Stimulated activated CD4-positive, alpha-beta T cell treated with anti-CD3 and anti-CD28 coated beads, Interleukin-15, amount 100 ng/mL, for 1 hour (primary cell): ENCODE results near the gene PAM.

Experiments
- DNase-seq, 2 donors: peaks; one replicate each; pipeline ENCODE4 v3.0.0-alpha.2; 2020; ENCODE audit warnings: low read depth in 1 of 2, low spot score in 1 of 2

Gene PAM

DNA sequence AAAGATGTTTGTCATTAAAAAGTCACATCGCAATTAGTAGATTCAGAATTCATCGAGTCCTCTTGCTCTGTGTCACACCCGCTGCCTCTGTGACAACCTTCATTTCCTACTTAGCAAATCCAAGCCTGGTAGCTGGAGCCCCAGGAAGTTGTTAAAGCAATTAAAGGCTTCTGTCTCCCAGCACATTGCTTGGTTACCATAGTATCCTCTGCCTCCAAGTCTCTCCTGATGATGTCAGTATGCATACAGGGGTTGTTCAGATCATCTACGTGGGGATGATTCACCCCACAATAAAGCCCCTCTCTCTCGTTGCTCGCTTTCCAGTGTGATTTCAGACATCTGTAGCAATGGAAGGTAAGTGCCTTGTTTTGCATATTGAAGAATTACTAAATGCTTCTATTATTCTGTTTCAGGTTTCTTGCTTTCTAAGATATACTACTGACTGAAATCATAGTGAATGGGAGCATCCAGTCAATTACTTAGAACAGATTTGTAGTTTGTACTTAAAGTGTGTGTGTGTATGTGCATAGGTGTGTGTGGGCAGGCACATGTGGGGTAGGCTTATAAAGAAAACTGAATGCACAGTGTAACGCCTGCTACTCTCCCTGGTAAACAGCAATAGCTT is 52.9 kb downstream of the PAM start:
- no peak for DNase-seq

DNA sequence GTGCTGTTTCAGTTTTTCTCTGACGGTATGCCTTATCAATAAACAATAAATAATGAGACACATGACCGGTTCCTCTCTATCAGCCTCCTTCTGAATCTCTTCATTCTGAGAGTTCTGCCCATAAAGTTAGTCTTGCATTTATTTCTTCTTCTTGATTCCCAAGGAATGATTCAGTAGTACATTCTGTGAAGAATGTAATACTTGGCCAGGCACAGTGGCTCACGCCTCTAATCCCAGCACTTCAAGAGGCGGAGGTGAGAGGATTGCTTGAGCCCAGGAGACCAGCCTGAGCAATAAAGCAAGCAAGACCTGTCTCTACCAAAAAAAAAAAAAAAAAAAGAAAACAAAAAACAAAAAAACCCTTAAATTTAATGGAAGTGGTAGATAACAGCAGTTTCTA is 53.9 kb downstream of the PAM start:
- no peak for DNase-seq

DNA sequence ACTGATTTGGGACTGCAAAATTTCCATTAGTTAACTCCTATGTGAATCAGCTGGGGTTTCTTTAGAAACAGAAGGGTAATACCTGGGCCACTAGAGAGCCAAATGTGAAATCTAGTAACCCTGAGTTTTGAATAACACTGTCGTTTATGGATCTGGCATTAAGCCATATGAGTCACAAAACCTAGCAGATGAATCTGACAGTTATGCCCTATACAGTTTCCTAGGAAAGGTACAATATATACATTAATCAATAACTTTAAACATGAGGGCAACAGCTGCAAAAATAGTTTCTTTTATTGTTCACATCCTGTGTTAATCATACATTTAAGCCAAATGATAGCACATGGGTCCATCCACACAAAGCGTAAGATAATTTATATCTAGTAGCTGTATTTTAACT is 56.9 kb downstream of the PAM start:
- DNase-seq = no peak

DNA sequence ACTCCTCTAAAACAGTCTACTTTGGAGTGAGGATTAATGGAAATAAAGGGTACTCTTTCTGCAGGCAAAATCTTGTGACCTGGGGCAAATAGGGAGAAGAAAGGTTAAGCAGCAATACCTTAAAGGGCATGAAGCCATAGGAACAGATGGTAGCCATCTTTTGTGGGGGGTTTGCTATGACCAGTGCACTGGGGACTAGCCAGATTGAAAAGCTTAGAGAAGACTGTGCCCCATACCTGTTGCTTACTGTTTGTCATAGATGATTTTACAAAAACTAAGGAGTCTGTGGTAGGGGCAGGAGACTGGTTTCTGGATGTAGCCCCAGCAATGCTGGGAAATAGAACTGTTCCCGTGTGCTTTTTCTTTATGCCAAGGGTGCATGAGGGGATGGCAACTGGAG is 58.6 kb downstream of the PAM start:
- no peak for DNase-seq

DNA sequence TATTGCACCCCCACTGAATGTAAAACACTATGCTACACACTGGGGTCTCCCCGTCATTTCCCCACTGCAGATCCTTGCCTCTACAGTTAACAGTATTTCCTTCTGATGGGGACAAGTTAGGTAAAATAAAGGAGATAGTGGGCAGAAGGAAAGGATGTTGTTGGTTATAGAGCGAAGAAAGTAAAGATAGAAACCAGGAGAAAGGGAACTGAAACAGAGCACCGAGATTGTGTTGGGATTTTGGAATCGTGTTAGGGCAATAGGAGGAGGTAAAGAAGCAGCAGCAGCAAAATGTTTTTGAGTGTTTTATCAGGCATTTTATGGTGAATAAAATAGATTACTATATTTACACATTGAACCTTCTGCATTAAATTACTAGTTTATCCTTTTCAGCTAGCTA is 60.0 kb downstream of the PAM start:
- DNase-seq = no peak

DNA sequence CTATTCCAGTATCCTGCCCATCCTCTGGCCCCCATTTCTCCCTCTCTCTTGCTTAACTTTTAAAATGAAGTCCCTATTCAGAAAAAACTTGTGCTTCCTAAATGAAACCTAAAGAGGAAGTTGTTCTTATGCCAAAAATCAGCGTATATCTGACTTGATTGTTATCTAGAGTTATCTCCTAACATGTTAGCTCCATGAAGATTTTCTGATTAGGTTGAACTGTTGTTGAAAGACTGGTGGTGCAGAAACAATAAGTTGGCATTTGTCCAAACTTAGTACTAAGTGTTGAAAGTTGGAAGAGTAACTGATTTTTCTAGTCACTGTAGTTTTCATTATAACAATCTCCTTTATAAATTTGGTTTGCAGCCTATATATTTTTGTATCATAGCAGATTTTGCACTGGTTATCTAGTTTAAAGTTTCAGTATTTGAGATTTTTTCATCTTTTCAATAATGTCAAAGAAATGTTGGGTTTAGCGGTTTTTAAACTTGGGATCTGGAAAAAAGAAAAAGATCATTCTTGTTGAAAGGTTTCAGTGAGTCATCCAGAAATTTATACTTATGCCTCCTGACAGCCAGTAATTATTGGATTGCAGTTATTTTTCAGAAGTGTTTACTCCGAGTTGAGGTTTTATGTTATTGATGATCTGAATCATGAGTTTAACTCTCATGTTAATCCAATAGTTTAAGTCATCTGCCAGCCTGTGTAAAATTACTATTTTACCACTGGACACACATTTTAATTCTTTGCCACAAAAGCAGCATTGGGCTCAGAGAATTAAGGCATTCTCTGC is 60.6 kb downstream of the PAM start:
- DNase-seq = no peak

DNA sequence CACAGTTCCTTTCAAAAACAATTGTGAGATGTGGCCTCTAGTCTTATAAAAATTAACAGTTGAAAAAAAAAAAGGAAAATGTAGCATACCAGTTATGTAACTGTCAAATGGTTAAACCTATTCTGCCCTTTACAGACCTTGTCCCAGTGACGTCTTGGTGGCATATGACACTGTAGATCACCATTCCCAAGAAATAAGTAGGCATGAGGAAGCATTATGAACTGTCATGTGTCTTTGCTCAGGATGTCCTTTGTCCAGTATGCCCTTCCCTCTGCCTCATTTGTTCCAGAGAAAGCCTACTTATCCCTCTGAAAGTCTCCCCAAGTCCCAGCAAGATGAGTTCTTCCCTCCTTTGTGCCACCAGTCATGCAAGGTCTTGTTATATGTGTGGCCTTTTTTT is 63.2 kb downstream of the PAM start:
- no peak for DNase-seq

DNA sequence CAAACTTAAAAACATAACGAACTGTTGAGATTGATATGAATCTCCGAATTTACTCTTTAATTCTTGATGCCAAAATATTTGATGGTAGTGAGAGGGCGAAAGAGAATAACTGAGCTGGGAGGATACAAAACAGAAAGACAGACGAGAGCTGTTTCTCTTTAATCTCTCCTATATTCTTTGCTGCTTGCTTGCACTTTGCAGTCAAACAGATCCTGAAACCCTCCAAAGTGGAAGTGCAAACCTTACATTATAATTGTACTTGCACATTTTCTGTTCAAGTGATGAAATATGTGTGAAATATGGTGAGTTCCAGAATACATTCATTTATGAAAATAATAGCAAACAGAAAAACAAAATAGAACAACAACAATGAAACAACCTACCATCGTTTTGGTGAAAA is 63.8 kb downstream of the PAM start:
- DNase-seq = no peak

DNA sequence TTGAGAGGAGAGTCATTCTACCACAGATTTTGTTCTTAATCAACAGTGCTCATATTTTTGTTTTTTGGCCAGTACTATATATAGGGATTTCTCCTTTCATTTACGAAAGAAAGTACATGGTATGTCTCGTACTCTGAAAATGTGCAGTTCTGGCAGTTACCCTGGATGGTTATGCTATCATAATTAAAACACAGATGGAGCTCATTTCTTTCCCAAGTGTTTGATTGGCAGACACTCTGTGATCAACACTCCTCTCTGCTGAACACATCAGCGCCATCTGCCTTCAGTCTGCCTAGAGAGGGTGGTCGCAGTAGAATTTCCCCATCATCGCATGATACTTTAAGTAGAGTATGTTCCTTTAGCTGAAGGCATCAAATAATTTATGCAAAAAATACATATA is 64.5 kb downstream of the PAM start:
- DNase-seq = no peak

DNA sequence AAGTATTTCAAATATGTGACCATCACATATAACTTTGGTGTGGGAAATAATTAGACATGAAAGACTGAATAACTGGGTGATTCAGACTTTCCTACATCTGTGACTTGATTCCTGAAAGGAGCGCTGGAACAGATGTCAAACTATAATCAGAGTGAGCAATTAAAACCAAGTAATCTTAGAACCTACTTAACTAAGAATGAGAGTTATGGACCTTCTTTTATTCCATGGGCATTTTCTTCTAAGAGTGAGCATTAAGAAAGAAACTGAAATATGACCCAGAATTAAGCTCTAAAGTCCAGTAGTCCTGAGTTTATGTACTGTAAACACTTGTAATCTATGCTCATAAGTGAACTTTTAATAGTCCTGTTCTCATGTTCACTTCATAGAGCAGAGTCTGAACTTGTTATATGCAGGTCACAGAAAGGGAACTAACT is 68.4 kb downstream of the PAM start:
- no peak for DNase-seq

DNA sequence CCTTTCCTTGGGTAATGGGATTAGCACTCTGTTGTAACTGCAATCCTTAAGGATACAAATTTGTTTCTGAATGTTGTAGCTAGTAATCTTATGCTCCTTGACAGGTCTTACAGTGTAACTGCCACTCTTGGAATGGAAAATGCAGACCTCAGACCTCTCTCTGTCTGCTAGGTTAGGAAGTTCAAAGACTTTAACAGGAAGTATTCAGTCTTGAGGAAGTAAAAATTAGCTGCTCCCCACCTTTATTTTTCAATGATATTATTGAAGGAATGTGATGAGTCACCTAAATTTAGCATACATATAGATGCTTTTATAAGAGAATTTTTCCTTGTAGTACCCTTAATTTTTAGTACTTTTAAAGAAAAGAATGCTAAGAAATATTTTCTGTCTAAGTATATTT is 71.5 kb downstream of the PAM start:
- DNase-seq = no peak

DNA sequence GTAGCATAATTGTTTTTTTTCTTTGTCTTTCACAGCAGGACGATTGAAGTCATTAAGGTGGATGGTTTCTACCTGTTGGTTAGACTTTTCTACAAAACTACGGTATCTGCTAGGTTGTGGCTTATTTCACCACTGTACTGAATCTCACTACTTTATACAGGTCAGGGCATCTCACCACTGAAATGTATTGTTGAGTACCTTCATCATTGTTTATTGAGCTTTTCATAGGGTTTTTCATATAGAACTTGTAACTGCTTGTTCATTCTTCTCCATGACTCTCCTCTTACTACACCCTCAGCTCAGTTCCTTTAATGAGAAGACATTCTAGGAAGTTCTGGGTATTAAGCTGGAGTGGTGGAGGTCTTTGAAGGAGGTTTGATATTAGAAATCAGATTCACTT is 75.1 kb downstream of the PAM start:
- DNase-seq = no peak

DNA sequence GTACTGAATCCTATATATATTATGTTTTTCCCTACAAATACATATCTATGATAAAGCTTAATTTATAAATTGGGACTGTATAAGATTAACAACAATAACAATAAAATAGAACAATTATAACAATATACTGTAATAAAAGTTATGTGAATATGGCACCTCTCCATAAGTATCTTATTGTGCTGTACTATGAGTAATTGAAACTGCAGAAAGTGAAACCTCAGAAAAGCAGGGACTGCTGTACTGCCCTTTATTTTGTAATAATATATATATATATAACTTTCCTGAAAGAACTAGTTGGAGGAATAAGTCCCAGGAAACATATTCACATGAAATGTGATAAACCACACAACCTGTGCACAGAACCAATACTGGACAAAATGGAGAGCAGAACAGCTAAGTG is 77.3 kb downstream of the PAM start:
- no peak for DNase-seq

DNA sequence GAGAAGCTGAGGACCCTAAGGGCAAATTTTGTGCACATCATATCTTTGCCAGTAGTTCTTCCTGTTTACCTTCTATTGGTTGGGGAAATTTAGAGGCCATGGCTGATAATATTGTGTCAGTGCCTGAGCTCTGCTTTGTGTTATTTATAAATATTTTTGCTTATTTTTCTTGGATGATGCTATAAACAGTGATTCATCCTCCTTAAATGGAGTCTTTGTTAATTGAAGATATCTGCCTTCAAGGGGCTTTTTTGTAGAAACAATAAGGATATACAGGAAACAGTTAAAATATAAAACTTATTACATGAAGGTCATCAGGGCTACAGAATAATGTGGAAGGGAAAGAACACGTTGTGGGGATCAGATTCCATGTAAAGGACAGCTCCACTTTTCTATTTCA is 78.0 kb downstream of the PAM start:
- DNase-seq = no peak

DNA sequence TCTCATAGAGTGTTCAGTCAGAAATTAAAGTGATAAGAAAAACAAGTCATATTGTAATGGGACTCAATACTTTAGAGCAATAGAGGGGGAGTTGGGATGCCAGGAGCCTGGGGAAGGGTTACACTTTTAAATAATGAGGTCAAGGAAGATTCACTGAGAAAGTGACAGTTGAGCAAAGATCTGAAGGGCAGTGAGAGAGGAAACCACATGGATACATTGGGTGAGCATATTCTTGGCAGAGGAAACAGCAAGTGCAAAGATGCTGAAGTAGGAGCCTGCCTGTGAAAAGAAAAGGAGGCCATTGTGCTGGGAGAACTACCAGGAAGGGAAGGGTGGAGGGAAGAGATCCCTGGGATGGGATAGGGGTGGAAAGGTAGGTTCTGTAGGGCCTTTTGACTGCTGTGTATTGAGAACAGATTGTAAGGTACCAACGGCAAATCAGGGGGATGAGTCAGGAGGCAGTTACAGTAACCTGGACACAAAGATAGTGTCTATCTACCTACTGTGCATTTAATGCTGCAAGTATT is 79.4 kb downstream of the PAM start:
- no peak for DNase-seq

DNA sequence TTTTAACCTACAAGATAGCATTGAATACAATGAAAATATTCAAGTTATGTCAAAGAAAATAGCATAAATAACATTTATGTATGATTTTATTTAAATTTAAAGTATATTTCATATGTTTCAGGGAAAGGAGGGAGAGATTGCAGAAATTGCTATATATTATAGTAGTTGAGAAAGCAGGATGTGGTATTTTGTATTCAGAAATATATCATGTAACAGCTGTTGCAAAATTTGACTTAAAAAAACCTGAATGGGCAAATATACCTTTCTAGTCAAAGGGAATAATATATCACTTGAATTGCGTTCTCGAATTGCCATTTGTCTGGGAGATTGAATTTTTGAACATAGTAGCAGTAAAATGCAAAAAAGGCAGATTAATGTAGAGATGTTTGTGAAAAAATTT is 80.6 kb downstream of the PAM start:
- DNase-seq = no peak

DNA sequence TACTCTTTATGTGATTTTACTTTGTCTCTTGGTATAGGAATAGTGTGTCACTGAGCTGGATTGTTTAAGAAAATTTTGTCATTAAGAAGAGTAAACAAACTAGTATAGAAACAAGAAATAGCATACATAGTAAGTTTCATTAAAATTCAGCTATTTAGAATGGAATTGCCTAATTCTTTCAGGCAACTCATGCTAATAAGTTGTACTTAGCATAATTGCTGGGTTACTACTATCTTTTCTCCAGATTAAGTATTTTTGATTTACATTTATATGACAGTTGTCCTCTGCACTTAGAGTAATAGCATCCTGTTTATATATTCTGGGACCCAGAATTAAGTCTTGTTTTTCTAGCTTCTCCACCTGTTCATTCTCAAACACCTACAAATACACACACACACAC is 85.9 kb downstream of the PAM start:
- DNase-seq = no peak

DNA sequence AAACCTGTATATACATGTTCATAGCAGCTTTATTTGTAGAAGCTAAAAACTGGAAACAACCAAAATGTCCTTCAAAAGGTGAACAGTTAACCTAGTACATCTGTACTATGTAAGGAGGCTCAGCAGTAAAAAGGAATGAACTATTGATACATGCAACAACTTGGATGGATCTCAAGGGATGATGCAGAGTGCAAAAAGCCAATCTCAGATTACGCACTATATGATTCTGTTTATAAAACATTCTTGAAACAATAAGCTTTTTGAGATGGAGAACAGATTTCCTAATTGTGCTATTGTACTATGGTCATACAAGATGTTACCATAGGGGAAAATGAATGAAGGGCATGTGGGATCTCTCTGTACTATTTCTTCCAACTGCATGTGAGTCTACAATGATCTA is 88.9 kb downstream of the PAM start:
- no peak for DNase-seq

DNA sequence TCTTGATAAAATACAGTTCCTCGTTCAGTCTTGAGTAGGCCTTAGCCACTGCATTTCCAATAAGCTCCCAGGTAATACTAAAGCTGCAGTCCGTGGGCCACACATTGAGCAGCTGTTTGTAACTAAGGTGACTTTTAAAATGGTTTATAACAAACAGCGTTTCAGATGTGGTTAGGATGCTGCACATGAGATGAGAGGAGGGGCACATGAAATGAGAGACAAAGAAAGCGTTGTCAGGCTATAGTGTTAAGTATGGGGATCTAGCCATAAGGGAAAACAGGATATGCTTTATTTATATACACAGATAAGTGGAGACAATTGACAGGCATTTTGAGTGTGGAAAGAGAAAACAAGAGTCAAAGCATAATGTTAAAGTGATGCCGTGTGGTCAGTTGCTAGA is 89.9 kb downstream of the PAM start:
- no peak for DNase-seq

DNA sequence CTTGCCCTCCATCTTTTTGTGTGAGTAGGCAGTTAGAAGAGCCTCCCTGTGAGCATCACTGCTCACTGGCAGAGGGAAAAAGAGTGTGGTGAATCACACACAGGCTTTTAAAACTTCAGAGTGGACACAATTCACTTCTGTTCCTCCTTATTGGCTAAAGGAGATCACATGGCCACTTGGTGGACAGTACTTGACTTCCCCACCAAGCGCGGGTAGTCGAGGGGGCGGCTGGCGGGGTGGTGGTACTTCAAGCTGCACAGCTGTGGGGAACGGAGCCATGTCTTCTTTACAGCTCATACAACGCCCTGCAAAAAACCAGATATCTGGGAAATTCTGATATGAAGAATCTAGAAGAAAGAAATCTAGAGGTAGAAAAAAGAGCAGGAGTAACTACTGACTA is 95.4 kb downstream of the PAM start:
- DNase-seq = no peak

DNA sequence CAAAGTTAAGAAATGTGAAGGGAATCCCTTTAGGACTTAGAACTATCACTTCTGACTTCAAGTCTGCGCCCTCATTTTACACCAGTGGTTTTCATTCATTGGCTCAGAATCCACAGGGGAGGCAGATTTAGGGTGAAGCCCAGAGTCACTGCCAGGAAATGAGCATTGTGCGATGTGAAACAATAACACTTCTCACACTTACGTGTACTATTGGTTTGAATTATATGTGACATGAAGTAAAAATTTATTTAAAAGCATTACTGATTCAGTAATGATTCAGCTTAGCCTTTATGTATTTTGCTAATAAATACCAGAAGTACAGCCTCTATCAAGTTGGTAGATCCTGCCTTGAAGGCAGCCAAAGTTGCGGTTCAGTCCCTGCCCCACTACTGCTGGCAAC is 98.6 kb downstream of the PAM start:
- no peak for DNase-seq

DNA sequence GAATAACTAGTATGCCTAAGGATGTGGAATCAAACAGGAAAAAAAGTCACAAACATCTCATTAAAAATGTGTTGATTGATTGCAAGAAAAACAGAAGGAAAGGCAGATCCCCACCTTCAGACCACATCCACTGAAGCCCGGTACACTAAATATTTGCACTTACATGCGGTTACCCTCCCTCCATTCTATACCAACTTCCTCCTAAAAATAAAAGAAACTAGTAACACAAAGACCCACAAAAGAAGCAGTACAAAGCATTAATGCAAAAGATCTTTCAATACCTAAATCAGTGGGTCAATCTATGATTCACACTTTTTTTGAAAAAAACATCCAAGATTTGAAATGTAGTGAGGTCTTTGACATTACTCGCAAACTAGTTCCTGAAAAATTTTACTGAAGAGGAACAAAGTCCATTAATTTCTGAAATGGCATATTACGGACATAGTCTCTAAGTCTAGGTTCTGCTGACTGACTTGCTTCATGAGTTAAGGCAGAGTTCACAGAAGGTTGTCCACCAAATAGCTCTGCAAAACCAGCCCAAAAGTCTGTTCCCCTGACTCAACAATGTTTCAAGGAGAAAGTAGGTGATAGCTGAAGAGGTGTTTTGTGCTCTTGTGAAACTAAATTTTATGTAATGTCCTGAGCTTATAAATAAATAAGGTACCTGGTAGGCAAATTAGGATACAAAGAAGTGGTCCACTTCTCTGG is 100.7 kb downstream of the PAM start:
- no peak for DNase-seq
